ENCODE results near the gene STX16. TPM values are rescaled to one million over a fixed set of nuclear protein-coding genes. Genes with fewer than 3 reads are reported as not detected.

The STX16 gene
- total and polyA plus RNA-seq, 7 donors = 14.6 to 126 (median 43.8) TPM

DNA sequence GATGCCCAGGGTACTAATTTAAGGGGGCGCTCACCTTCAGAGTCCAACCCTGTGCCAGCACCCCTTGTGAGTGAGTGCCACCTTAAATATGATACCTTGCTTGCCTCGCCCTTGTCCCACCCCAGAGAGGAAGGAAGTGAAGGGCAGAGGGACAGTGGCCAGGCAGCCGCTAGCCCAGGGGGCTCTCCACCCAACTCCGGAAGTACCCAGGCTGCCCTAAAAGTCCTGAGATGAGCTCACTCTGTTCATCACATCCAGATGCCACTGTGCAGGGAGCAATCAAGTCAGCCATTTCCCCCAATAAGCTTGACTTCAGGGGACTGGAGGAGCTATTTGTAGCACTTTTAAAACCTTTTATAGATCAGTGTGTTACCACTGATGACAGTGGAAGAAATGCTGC is 25.0 kb upstream of the STX16 start:
- intact Hi-C loops (cut with DNase I) = no loop called here
- TF ChIP-seq EP300 (IDR thresholded peaks at IDR 0.05) (no peak), POLR2AphosphoS5 (IDR thresholded peaks at IDR 0.05) (no peak), POLR2A (IDR thresholded peaks at IDR 0.05) (no peak)
- TF ChIP-seq, protein P1, sequence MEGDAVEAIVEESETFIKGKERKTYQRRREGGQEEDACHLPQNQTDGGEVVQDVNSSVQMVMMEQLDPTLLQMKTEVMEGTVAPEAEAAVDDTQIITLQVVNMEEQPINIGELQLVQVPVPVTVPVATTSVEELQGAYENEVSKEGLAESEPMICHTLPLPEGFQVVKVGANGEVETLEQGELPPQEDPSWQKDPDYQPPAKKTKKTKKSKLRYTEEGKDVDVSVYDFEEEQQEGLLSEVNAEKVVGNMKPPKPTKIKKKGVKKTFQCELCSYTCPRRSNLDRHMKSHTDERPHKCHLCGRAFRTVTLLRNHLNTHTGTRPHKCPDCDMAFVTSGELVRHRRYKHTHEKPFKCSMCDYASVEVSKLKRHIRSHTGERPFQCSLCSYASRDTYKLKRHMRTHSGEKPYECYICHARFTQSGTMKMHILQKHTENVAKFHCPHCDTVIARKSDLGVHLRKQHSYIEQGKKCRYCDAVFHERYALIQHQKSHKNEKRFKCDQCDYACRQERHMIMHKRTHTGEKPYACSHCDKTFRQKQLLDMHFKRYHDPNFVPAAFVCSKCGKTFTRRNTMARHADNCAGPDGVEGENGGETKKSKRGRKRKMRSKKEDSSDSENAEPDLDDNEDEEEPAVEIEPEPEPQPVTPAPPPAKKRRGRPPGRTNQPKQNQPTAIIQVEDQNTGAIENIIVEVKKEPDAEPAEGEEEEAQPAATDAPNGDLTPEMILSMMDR (IDR thresholded peaks at IDR 0.05) = no peak
- Histone ChIP-seq H3K4me1 (peaks cover 0 to 20% (median 14%) of the 10 kb centered on the region in 4 donors), H3K4me3 (no peak overlapping the region), H3K36me3 (no peaks in the 10 kb centered on the region), H3K9me3 (no peaks in the 10 kb centered on the region), H3K27me3 (no peaks in the 10 kb centered on the region), H3K27ac (no peak overlapping the region)
- no peak for DNase-seq
- 50 to 53% methylated on average over 4 of the region's 4 CpGs for WGBS, 2 donors

DNA sequence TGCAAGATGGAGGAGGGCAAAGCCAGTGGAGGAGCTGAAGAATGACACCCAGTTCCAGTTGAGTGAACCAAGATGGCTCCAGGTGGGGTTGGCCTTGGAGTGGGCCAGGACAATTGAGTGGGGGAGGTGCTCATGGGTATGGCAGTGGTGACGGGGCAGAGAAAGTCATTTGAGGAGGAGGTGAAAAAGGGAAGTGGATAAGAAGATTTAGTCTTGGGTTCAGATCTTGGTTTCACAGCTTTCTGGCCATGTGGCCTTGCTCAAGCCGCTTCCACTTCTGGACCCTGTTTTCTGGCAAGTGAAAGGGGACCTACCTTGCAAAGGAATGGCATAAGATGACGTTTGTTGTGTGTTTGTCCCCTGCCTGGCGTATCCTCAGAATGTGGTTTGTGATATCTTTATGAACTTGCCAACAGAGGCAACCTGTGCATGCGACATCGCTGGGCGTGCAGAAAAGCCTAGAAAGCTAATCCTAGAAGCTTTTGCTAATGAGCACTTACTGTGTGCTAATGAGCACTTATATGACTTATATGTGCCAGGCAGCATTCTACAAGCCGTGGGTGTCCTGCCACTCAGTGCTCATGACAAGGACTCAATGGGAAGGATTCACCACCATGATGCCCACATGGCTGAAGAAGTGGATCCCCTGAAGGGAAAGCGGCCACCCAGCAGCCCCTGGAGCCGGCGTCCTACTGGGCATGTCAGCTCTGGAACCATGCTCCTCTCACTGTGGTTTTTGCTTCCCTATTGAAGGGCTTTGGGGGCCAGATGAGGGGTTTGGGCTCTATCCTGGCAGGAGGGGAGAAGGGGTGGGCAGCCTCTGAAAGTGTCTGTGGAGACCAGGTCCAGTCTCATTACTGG is 23.6 kb upstream of the STX16 start:
- no peak for DNase-seq
- no peaks in the 10 kb centered on the region for H3K27me3 ChIP-seq
- peaks cover 0 to 20% (median 14%) of the 10 kb centered on the region in 4 donors for H3K4me1 ChIP-seq
- H3K27ac ChIP-seq = no peak overlapping the region
- no peak overlapping the region for H3K4me3 ChIP-seq
- no peaks in the 10 kb centered on the region for H3K9me3 ChIP-seq
- H3K36me3 ChIP-seq = no peaks in the 10 kb centered on the region
- 90 to 92% methylated on average over 11 of the region's 11 CpGs for WGBS, 2 donors
- intact Hi-C loops (cut with DNase I) = no loop called here
- TF ChIP-seq EP300 (IDR thresholded peaks at IDR 0.05) (no peak), POLR2A (IDR thresholded peaks at IDR 0.05) (no peak), POLR2AphosphoS5 (IDR thresholded peaks at IDR 0.05) (no peak)
- TF ChIP-seq, protein P1 (IDR thresholded peaks at IDR 0.05) = no peak

DNA sequence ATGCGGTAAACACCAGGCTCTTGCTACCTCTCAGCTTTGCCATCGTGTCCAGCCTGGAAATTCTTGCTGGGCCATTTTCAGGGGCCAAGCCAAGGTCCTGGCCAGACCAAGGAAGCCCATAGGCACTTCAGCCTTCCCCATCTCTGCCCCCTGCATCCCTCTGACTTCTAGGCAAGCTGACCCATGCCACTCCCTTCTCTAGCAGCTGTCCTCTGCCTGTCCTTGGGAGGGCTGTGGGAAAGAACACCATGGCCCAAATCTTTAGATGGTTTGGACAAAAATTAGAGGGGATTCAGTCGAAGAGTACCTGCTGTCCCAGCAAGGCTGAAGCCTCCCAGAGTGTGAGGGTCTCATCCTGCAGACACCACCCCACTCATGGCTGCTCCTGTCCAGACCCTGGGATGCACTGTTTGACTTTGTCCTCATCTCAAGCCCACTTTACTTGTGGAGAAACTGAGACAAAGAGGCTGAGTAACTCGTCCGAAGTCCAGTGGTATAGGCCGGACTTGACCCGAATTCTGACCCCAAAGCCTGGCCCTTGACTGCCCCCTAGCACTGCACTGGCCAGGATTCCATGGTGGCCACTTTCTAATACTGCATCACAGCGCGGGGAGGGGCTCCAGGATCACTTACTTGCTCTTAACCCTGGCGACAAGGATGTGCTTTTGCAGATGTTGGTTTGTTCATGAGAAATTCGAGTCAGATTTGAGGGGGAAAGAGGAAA is 22.4 kb upstream of the STX16 start:
- peaks cover 0 to 12% (median 9%) of the 10 kb centered on the region in 4 donors for H3K4me1 ChIP-seq
- 72 to 84% methylated on average over 11 of the region's 11 CpGs for WGBS, 2 donors
- H3K9me3 ChIP-seq = no peaks in the 10 kb centered on the region
- no peak overlapping the region for H3K4me3 ChIP-seq
- DNase-seq = no peak
- intact Hi-C loops (cut with DNase I) = no loop called here
- H3K27ac ChIP-seq = no peak overlapping the region
- H3K27me3 ChIP-seq = no peaks in the 10 kb centered on the region
- H3K36me3 ChIP-seq = no peaks in the 10 kb centered on the region
- TF ChIP-seq, protein P1 (IDR thresholded peaks at IDR 0.05) = no peak
- TF ChIP-seq EP300 (IDR thresholded peaks at IDR 0.05) = no peak
- no peak for TF ChIP-seq POLR2AphosphoS5 (IDR thresholded peaks at IDR 0.05)
- no peak for TF ChIP-seq POLR2A (IDR thresholded peaks at IDR 0.05)

DNA sequence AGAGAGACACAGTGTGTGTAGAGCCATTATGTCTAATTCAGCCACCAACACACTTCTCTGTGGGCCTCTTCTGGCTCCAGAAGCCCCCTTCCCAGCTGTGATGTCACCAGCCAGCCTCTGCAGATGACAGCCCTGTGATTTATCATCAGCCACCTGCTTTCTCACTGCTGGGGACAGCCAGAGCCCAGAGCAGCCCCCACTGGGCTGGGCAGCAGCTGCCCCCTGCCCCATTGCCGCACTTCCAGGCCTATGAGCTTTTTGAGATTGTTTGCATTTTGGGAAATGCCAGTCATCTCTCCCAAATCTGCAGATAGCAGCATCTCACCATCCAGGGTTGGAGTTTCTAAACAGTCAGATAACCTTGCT is 21.9 kb upstream of the STX16 start:
- H3K4me1 ChIP-seq = peaks cover 0 to 10% (median 6%) of the 10 kb centered on the region in 4 donors
- DNase-seq = no peak
- H3K36me3 ChIP-seq = no peaks in the 10 kb centered on the region
- H3K4me3 ChIP-seq = no peak overlapping the region
- TF ChIP-seq, protein P1 (IDR thresholded peaks at IDR 0.05) = no peak
- TF ChIP-seq POLR2A (IDR thresholded peaks at IDR 0.05) (no peak), EP300 (IDR thresholded peaks at IDR 0.05) (no peak), POLR2AphosphoS5 (IDR thresholded peaks at IDR 0.05) (no peak)
- H3K9me3 ChIP-seq = no peaks in the 10 kb centered on the region
- 93 to 94% methylated on average over 1 of the region's 1 CpG for WGBS, 2 donors
- intact Hi-C loops (cut with DNase I) = no loop called here
- H3K27ac ChIP-seq = no peak overlapping the region
- H3K27me3 ChIP-seq = no peaks in the 10 kb centered on the region

Data from sigmoid colon (tissue), 7 donors.